Anterior cingulate cortex (tissue), 58 donors: Measurements from ENCODE around the gene AP4M1.
"Not testable (repeated sequence)": the region's sequence is repeated elsewhere in the genome, so short reads cannot be mapped to it uniquely, and the experiment has no call there.

Experiments used
- DNase-seq, 58 donors: peaks; one replicate each; lab custom pipeline; 2025; lab: John Stamatoyannopoulos, UW

The AP4M1 gene

GRCh38 chr7:100127866-100128636 is 26.6 kb downstream of the AP4M1 start:
- peak in 18 of 58 donors; percentile 9 to 72 (median 37) for DNase-seq

GRCh38 chr7:100128637-100128963 is 27.2 kb downstream of the AP4M1 start:
- no peak for DNase-seq

DNA sequence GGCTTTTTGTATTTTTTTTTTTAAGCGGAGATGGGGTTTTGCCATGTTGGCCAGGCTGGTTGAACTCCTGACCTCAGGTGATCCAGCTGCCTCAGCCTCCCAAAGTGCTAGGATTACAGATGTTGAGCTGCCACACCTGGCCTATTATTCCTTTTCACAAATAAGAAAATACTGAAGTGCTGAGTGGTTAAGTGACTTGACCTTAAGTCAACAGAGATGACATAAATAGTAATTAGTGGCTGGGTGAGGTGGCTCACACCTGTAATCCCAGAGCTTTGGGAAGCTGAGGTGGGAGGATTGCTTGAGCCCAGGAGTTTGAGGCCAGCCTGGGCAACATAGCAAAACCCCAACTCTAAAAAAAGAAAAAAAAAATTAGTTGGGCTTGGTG is 28.8 kb downstream of the AP4M1 start:
- DNase-seq: not testable (repeated sequence)

DNA sequence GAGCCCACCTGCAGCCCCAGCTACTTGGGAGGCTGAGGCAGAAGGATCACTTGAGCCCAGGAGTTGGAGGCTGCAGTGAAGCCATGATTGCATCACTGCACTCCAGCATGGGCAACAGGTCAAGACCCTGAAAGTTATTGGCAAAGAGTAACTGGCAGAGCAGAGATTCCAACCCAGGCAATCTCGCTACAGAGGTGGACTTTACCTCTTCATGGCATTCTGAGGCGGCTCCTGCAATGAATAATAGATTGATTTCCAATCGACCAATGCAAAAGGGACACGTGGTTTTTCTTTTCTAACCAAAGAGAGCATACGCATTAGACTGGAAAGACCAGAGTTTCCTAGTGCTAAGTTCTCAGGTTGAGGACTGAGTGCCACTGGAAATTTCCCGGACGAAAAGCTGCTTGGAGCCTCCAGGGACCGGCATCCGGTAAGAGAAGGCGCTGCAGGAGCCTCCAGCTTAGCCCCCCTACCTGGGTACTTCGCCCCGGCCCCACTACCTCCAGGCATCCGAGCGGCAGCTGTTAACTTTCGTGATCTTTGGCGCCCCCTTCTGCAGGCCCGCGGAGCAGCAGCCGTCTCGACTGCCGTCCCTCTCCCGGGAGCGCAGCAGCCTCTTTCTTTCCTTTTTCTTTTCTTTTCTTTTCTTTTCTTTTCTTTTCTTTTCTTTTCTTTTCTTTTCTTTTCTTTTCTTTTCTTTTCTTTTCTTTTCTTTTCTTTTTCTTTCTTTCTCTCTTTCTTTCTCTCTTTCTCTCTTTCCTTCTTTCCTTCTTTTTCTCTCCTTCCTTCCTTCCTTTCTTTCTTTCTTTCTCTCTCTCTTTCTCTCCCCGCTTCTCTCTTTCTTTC is 29.4 kb downstream of the AP4M1 start:
- DNase-seq: peak in 53 of 58 donors; percentile 6 to 85 (median 51)

DNA sequence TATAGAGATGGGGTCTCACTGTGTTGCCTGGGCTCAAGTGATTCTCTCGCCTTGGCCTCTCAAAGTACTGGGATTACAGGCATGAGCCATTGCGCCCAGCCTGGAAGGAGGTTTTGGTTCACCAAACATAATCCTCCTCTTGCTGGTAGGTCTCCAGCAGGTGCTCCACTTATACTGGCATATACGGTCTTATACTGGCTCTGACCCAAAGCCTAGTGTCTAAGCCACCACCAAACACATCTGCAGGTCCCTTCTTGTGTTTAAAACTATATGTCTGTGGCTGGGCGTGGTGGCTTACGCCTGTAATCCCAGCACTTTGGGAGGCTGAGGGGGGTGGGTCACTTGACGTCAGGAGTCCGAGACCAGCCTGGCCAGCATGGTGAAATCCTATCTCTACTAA is 30.7 kb downstream of the AP4M1 start:
- DNase-seq: no peak

DNA sequence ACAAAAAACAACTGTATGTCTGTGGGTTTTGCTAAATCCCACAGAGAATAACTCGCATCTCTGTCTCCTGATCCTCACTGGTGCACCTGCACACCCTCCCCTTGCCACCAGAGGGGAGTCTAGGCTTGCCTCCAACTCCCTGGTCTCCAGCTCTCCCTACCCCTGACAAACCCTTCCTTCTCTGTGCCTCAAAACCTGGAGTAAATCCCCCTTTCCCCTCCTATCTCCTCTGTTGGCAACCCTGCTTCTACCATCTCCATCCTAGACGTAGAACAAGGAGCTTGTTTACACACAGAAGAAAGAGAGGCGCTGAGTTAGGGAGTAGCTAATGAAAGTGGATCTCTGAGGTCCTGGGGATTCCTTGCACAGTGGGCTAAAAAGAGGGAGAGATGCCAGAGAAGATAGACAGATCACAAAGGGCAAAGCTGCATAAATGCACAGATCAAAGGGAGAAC is 31.3 kb downstream of the AP4M1 start:
- DNase-seq: peak in 31 of 58 donors; percentile 7 to 58 (median 23)

DNA sequence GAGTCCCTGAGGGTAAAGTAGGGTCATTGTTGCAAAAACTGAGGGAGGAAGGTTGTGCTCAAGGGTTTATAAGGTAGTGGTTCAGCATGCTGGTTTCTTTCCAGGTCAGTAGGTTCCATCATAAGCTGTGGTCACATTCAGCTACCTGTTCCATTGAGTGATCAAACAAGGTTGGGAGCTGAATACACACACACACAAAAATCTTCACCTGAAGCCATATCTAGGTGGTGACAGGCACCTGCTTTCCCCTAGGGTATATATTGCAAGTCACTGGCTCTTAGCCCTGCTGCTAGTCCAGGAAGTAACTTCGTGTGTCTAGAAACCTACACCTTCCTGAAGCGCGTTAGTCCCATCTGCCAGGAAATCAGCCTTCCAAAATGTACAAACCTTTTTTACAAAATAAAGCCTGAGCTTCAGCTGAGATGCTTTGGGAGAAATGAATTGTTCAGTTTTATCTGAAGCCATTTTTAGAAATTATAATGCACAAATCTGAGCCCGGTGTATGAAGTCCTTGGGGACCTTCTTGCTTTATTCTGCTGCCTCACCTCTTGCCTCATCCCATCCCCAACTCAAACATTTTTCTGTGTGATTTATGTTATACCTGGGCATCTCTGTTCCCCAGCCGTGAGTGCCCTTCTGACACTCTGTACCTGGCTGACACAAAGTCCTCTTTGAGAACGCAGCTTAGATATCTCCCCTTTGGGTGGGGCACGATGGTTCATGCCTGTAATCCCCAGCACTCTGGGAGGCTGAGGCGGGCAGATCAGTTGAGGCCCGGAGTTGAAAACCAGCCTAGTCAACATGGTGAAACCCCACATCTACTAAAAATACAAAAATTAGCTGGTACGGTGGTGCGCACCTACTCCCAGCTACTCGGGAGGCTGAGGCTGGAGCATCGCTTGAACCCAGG is 36.7 kb downstream of the AP4M1 start:
- no peak for DNase-seq

DNA sequence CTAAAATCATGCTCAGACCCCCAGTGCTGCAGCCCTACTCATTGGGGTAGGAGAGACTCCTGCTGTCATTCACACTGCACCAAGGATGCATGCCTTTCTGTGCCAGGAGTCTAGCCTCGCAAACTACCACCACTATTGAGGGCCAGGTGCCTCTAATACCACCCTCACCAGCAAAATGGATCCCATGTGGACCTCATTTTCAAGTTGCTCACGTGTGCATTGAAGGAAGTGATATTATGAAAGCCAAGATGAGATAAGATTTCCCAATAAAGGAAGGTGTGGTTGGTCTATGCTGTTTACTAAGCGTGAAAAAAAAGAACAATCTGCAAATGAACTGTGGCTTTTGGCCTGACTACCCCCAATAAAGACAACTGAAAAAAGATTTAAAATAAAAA is 40.1 kb downstream of the AP4M1 start:
- no peak for DNase-seq

GRCh38 chr7:100142461-100142860 is 41.0 kb downstream of the AP4M1 start:
- DNase-seq: no peak

- DNase-seq: not testable (repeated sequence)
These were observed 44.9 kb downstream of the AP4M1 start for GRCh38 chr7:100146350-100146749.

DNA sequence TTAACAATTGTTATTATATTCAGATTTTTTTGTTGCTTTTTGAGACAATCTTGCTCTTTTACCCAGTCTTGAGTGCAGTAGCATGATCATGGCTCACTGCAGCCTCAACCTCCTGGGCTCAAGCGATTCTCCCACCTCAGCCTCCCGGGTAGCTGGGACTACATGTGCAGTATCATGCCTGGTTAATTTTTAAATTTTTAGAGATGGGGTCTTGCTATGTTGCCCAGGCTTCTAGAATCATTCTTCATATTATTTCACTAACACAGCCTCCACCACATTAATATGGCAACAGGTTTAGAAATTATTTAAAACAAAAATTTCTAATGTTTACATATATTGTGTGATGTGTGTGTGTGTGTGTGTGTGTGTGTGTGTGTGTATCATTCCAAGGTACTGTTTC is 45.8 kb downstream of the AP4M1 start:
- no peak for DNase-seq

DNA sequence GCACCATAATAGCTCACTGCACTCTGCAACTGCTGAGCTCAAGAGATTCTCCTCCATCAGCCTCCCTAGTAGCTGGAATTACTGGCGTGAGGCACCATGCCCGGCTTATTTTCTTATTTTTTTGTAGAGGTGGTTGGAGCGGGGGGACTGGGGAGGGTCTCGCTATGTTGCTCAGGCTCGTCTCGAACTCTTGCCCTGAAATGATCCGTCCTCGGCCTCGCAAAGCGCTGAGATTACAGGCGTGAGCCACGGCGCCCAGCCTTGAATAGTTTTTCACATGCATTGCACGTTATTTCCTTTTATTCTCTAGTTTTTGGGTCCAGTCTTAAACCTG is 46.7 kb downstream of the AP4M1 start:
- DNase-seq: no peak

DNA sequence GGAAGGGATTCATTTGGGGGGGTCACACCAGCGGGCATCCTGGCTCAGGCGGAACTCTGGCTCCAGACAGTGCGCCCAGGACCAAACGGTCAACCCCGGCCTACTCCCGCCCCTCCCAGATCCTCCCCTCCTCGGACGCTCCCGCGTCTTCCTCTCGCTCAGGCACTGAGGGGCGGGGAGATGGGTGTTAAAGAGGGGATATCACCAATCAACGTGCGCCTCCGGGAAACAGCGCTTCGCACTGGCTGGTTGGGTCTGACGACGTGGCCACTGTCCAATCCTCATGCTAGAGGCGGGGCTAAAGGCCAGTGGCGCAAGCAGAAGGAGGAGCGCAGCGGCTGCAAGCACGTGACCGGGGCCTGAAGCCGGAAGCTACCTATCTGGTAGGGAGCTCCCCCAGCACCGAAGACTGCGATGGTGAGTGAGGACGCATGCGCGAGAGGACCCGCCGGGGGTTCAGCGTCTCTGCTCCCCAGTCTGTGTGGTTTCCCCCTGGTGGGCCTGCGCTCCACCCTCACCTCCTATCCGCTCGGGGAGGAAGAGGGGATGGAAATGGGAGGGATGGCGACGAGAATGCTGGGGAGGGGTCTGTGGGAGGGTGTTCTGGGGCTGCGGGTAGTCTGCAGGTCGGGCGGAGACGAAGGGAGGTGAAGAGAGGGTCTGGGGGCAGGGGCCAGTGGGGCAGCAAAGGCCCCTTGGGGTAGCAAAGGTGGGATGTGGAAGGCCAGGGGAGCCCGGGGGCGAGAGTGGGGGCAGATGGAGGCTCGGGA is 47.3 kb downstream of the AP4M1 start, which contains the start of gene LAMTOR4:
TSS of gene LAMTOR4 (plus strand) at position 360 of the 770 bp plus-strand sequence. CDS start at position 415, 55 bp downstream.
- peak; percentile 89 to 100 (median 99) for DNase-seq

DNA sequence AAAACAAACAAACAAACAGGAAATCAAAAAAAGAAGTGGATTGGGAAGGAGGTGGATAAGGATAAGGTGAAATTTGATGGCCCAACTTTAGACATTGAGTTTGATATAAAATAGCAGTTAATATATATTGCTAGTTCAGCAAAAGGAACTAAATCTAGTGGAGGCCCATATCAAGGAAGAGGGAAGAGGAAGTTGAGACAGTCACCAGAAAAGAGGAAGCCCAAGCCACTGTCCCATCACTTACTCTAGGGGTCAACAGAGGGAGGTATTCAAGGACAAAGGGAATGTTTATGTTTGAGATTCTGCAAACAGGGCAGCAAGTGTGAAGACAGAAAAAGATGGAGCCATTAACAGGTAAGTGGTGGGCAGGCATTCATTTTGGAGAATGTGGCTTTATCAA is 51.0 kb downstream of the AP4M1 start:
- no peak for DNase-seq

GRCh38 chr7:100152937-100153666 is 51.7 kb downstream of the AP4M1 start:
- DNase-seq: no peak

- no peak for DNase-seq
These were observed 52.5 kb downstream of the AP4M1 start for GRCh38 chr7:100153708-100154535.

DNA sequence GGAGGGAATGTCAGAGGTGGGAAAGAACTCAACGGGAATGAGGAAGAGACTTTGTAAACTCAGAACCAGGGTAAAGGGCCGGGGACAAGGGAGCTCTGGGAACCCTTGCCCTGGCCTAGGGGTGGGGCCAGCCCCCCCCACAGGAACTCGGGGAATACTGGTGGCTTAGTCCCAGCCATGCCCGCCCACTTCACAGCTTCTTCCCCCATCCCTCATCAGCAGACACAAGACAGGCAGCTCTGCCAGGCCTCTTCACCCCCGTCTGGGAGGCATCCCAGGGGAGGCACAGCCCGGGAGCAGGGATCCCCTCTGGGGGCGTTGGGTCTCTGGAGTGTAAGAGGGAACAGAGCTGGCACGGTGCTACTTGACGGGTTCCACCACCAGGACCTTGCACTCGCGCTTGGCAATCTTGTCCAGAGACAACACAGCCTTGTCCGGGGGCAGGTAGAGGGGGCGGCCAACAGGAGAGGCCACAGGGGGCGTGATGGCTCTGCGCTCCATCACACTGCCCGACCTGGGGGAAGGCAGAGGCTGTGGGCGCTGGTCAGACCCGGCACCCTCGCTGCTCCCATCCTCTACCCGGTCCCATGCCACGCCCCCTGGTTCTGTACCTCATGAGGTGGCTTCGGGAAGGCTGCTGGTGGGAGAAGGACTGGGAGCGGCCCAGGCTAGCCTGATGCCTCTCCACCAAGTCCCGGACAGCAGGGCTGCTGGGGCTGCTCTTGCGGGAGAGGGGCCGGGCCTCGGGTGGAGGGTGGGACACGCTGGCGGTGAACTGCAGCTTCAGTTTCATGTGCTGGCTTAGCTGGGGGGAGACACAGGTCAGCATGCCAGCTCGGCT is 53.4 kb downstream of the AP4M1 start:
- DNase-seq: no peak
